Upper lobe of left lung (tissue), 4 donors: ENCODE results near the gene ST3GAL3.

ENCODE experiments used
- CTCF ChIP-seq, 6 experiments: fragments of 450-650 bp in 4 of 6; fragments of 200-600 bp in 2 of 6; sonication (generic) in 2 of 6; IDR thresholded peaks; one replicate each; pipeline ENCODE4 v1.5.1; 2016 to 2019; ENCODE audit warnings: antibody characterized with exemption in 6 of 6
- POLR2A ChIP-seq, 4 donors: fragments of 450-650 bp; IDR thresholded peaks; one replicate each; pipeline ENCODE4 v1.5.1; 2016 to 2017; ENCODE audit warnings: antibody characterized with exemption in 4 of 4, mild to moderate bottlenecking in 2 of 4

GRCh38 chr1:43979528-43980254 is 272.4 kb downstream of the ST3GAL3 start:
- no peak for TF ChIP-seq CTCF (IDR thresholded peaks at IDR 0.05)
- TF ChIP-seq POLR2A (IDR thresholded peaks at IDR 0.05) = no peak
